Endodermal cell (in vitro differentiated cells): Measurements from ENCODE around the gene TEX51. TPM values are rescaled to one million over a fixed set of nuclear protein-coding genes. Genes with fewer than 3 reads are reported as not detected.
A peak's percentile ranks its signal among the peaks of the same experiment; 100 is the strongest.

ENCODE experiments used
- DNase-seq: peaks from one replicate; pipeline ENCODE4 v3.0.0-alpha.2; 2017
- H3K27ac ChIP-seq: 2 replicates; pipeline ENCODE4 v1.5.1; 2013; ENCODE audit warnings: mild to moderate bottlenecking, low read depth, low read length, moderate library complexity
- H3K27me3 ChIP-seq: 2 replicates; pipeline ENCODE4 v1.6.1; 2013; ENCODE audit warnings: mild to moderate bottlenecking, low read length, moderate library complexity; ENCODE audit not compliant: insufficient read depth, control insufficient read depth, poor library complexity, severe bottlenecking
- H3K36me3 ChIP-seq: 2 replicates; pipeline ENCODE4 v1.7.0; 2013; ENCODE audit warnings: mild to moderate bottlenecking, low read length, moderate library complexity; ENCODE audit not compliant: control insufficient read depth, insufficient read depth
- H3K4me1 ChIP-seq: one replicate; pipeline ENCODE4 v1.7.0; 2013; ENCODE audit warnings: low read length; ENCODE audit not compliant: control insufficient read depth, insufficient read depth
- H3K4me3 ChIP-seq: 2 replicates; pipeline ENCODE4 v1.5.1; 2013; ENCODE audit warnings: mild to moderate bottlenecking, low read length, moderate library complexity
- H3K9ac ChIP-seq: 2 replicates; pipeline ENCODE4 v1.6.1; 2013; ENCODE audit warnings: mild to moderate bottlenecking, low read length, moderate library complexity; ENCODE audit not compliant: poor library complexity, severe bottlenecking; ENCODE audit errors: extremely low read depth
- H3K9me3 ChIP-seq: 2 replicates; pipeline ENCODE4 v1.6.1; 2013; ENCODE audit warnings: mild to moderate bottlenecking, low read length, moderate library complexity; ENCODE audit not compliant: control insufficient read depth
- H3K27ac Mint-ChIP-seq: 2 replicates; pipeline ENCODE4 v1.8.0; 2020; ENCODE audit warnings: mixed read lengths
- H3K27me3 Mint-ChIP-seq: 2 replicates; pipeline ENCODE4 v1.8.0; 2021; ENCODE audit warnings: mild to moderate bottlenecking, mixed read lengths; ENCODE audit not compliant: insufficient read depth
- H3K36me3 Mint-ChIP-seq: 2 replicates; pipeline ENCODE4 v1.8.0; 2020; ENCODE audit warnings: low read depth, mixed read lengths
- H3K4me1 Mint-ChIP-seq: 2 replicates; pipeline ENCODE4 v1.8.0; 2020; ENCODE audit warnings: mixed read lengths
- H3K4me3 Mint-ChIP-seq: 2 replicates; pipeline ENCODE4 v1.8.0; 2020; ENCODE audit warnings: mild to moderate bottlenecking, moderate library complexity, mixed read lengths
- H3K9me3 Mint-ChIP-seq: 2 replicates; pipeline ENCODE4 v1.8.0; 2020; ENCODE audit warnings: mild to moderate bottlenecking, mixed read lengths
- WGBS, 2 experiments: methylation state at CpG; one replicate each; pipeline versions ENCODE4 v1.1.5 to v1.1.7; 2013; ENCODE audit warnings: missing lambda C conversion rate in 2 of 2, mixed read lengths in 1 of 2; ENCODE audit not compliant: insufficient coverage in 1 of 2, insufficient read length in 1 of 2; 5-methylcytosine and 5-hydroxymethylcytosine counted together
- total RNA-seq, 2 donors: library from RNA; stranded (reverse); fragmentation: NEBNext Ultra II Directional in 1 of 2; extraction: Animal tissue kit (Norgen Biotek cat#: 25700) in 1 of 2; gene quantifications; 2 replicates in 1 of 2; 3 replicates in 1 of 2; pipeline ENCODE4 v1.2.1, GENCODE V29; 2021
- TF ChIP-seq, protein P1 (sequence below): fragments of 200-600 bp; sonication (generic); conservative IDR thresholded peaks from 2 replicates; pipeline ENCODE4 v1.5.0; 2021; ENCODE audit warnings: antibody characterized with exemption, mild to moderate bottlenecking

The TEX51 gene
- total RNA-seq, 2 donors from 2014 or later = not detected

GRCh38 chr2:126894585-126895182, 4.0 kb upstream of the TEX51 start:
- no peaks in the 10 kb centered on the region for H3K36me3 ChIP-seq
- H3K9me3 ChIP-seq = no peaks in the 10 kb centered on the region
- WGBS, 2 experiments = 90 to 99% methylated on average over 9 of the region's 9 CpGs
- H3K4me3 ChIP-seq = no peak overlapping the region
- Mint-ChIP-seq H3K9me3 (no peaks in the 10 kb centered on the region), H3K27ac (no peak overlapping the region), H3K4me1 (no peaks in the 10 kb centered on the region), H3K36me3 (no peaks in the 10 kb centered on the region), H3K4me3 (no peak overlapping the region), H3K27me3 (no peaks in the 10 kb centered on the region)
- TF ChIP-seq, protein P1, sequence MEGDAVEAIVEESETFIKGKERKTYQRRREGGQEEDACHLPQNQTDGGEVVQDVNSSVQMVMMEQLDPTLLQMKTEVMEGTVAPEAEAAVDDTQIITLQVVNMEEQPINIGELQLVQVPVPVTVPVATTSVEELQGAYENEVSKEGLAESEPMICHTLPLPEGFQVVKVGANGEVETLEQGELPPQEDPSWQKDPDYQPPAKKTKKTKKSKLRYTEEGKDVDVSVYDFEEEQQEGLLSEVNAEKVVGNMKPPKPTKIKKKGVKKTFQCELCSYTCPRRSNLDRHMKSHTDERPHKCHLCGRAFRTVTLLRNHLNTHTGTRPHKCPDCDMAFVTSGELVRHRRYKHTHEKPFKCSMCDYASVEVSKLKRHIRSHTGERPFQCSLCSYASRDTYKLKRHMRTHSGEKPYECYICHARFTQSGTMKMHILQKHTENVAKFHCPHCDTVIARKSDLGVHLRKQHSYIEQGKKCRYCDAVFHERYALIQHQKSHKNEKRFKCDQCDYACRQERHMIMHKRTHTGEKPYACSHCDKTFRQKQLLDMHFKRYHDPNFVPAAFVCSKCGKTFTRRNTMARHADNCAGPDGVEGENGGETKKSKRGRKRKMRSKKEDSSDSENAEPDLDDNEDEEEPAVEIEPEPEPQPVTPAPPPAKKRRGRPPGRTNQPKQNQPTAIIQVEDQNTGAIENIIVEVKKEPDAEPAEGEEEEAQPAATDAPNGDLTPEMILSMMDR = no peak
- H3K4me1 ChIP-seq = no peaks in the 10 kb centered on the region
- no peak overlapping the region for H3K9ac ChIP-seq
- DNase-seq = peak; percentile 28
- no peaks in the 10 kb centered on the region for H3K27me3 ChIP-seq
- no peak overlapping the region for H3K27ac ChIP-seq

GRCh38 chr2:126895336-126895735, 3.4 kb upstream of the TEX51 start:
- no peak overlapping the region for H3K4me3 Mint-ChIP-seq
- 63 to 100% methylated on average over 2 to 4 of the region's 4 CpGs for WGBS, 2 experiments
- Histone ChIP-seq H3K27me3 (no peaks in the 10 kb centered on the region), H3K4me3 (no peak overlapping the region), H3K27ac (no peak overlapping the region), H3K4me1 (no peaks in the 10 kb centered on the region), H3K36me3 (no peaks in the 10 kb centered on the region), H3K9me3 (no peaks in the 10 kb centered on the region), H3K9ac (no peak overlapping the region)
- H3K36me3 Mint-ChIP-seq = no peaks in the 10 kb centered on the region
- no peaks in the 10 kb centered on the region for H3K27me3 Mint-ChIP-seq
- H3K27ac Mint-ChIP-seq = no peak overlapping the region
- TF ChIP-seq, protein P1 = no peak
- no peaks in the 10 kb centered on the region for H3K9me3 Mint-ChIP-seq
- peak; percentile 41 for DNase-seq
- no peaks in the 10 kb centered on the region for H3K4me1 Mint-ChIP-seq

- Histone ChIP-seq H3K36me3 (no peaks in the 10 kb centered on the region), H3K9ac (no peak overlapping the region), H3K9me3 (no peaks in the 10 kb centered on the region), H3K27me3 (no peaks in the 10 kb centered on the region), H3K4me3 (no peak overlapping the region), H3K27ac (no peak overlapping the region), H3K4me1 (no peaks in the 10 kb centered on the region)
- Mint-ChIP-seq H3K9me3 (no peaks in the 10 kb centered on the region), H3K4me3 (no peak overlapping the region), H3K27ac (no peak overlapping the region), H3K27me3 (no peaks in the 10 kb centered on the region), H3K4me1 (no peaks in the 10 kb centered on the region), H3K36me3 (no peaks in the 10 kb centered on the region)
- WGBS, 2 experiments = 94% methylated on average over 4 of the region's 4 CpGs; no CpG with 5 or more reads in 1 of the 2 experiments
- TF ChIP-seq, protein P1 = no peak
- peak; percentile 20 for DNase-seq
These were observed 2.2 kb upstream of the TEX51 start for GRCh38 chr2:126896471-126896870.
